IPS DF 6.9 (cell line): ENCODE measurements around the gene PDE11A.

Source experiments
- DNase-seq: peaks from one replicate; pipeline ENCODE4 v3.0.0-alpha.2; 2013; ENCODE audit warnings: low read depth, low spot score
- H3K27ac ChIP-seq: one replicate; pipeline ENCODE4 v1.5.1; 2013; ENCODE audit warnings: low read length, control low read depth
- H3K27me3 ChIP-seq: 2 replicates; pipeline ENCODE4 v1.6.1; 2013; ENCODE audit warnings: mild to moderate bottlenecking, low read length; ENCODE audit not compliant: control insufficient read depth, insufficient read depth
- H3K36me3 ChIP-seq: 2 replicates; pipeline ENCODE4 v1.6.1; 2013; ENCODE audit warnings: low read length; ENCODE audit not compliant: control insufficient read depth, insufficient read depth
- H3K4me1 ChIP-seq: 2 replicates; pipeline ENCODE4 v1.6.1; 2013; ENCODE audit warnings: low read length; ENCODE audit not compliant: control insufficient read depth, insufficient read depth
- H3K4me3 ChIP-seq: 2 replicates; pipeline ENCODE4 v1.5.1; 2013; ENCODE audit warnings: mild to moderate bottlenecking, low read length
- H3K9me3 ChIP-seq: 2 replicates; pipeline ENCODE4 v1.6.1; 2013; ENCODE audit warnings: low read length, inconsistent platforms; ENCODE audit not compliant: control insufficient read depth, insufficient read depth
- WGBS: extraction: QIAGEN DNeasy Blood & Tissue Kit; methylation state at CpG from one replicate; pipeline ENCODE4 v1.1.7; 2013; ENCODE audit warnings: mixed read lengths, missing lambda C conversion rate; ENCODE audit not compliant: insufficient read length, insufficient coverage; 5-methylcytosine and 5-hydroxymethylcytosine counted together

PDE11A gene

GRCh38 chr2:177771191-177771590, 301.4 kb downstream of the PDE11A start:
- Histone ChIP-seq H3K27ac (no peak overlapping the region), H3K4me1 (no peaks in the 10 kb centered on the region), H3K27me3 (no peaks in the 10 kb centered on the region), H3K36me3 (no peaks in the 10 kb centered on the region), H3K9me3 (no peaks in the 10 kb centered on the region), H3K4me3 (no peak overlapping the region)
- no CpG with 5 or more reads among the region's 3 CpGs for WGBS
- no peak for DNase-seq

- H3K27me3 ChIP-seq, result no peaks in the 10 kb centered on the region
- no peaks in the 10 kb centered on the region for H3K4me1 ChIP-seq
- H3K27ac ChIP-seq, result no peak overlapping the region
- H3K36me3 ChIP-seq, result no peaks in the 10 kb centered on the region
- WGBS, result no CpG with 5 or more reads among the region's 2 CpGs
- H3K9me3 ChIP-seq, result no peaks in the 10 kb centered on the region
- no peak for DNase-seq
- no peak overlapping the region for H3K4me3 ChIP-seq
These were observed 304.8 kb downstream of the PDE11A start for GRCh38 chr2:177767768-177768167.

GRCh38 chr2:177765698-177766097, 306.9 kb downstream of the PDE11A start:
- no peak for DNase-seq
- Histone ChIP-seq H3K9me3 (no peaks in the 10 kb centered on the region), H3K27ac (no peak overlapping the region), H3K4me3 (no peak overlapping the region), H3K36me3 (no peaks in the 10 kb centered on the region), H3K27me3 (no peaks in the 10 kb centered on the region), H3K4me1 (no peaks in the 10 kb centered on the region)
- no CpG with 5 or more reads among the region's 2 CpGs for WGBS

- no peaks in the 10 kb centered on the region for H3K36me3 ChIP-seq
- WGBS, result no CpG with 5 or more reads among the region's 14 CpGs
- peak overlapping the region; percentile 20; the same call in 1 of the 2 replicates for H3K4me3 ChIP-seq
- no peaks in the 10 kb centered on the region for H3K4me1 ChIP-seq
- DNase-seq, result peak; percentile 74
- H3K27me3 ChIP-seq, result no peaks in the 10 kb centered on the region
- no peak overlapping the region for H3K27ac ChIP-seq
- H3K9me3 ChIP-seq, result no peaks in the 10 kb centered on the region
These were observed 308.9 kb downstream of the PDE11A start for GRCh38 chr2:177763531-177764265.

- H3K36me3 ChIP-seq, result no peaks in the 10 kb centered on the region
- WGBS, result no CpG with 5 or more reads among the region's 3 CpGs
- no peaks in the 10 kb centered on the region for H3K4me1 ChIP-seq
- H3K4me3 ChIP-seq, result no peak overlapping the region
- no peak for DNase-seq
- no peaks in the 10 kb centered on the region for H3K27me3 ChIP-seq
- H3K27ac ChIP-seq, result no peak overlapping the region
- H3K9me3 ChIP-seq, result no peaks in the 10 kb centered on the region
These were observed 313.1 kb downstream of the PDE11A start for GRCh38 chr2:177759443-177759842.

- no peaks in the 10 kb centered on the region for H3K9me3 ChIP-seq
- H3K27ac ChIP-seq, result no peak overlapping the region
- no CpG with 5 or more reads among the region's 11 CpGs for WGBS
- H3K36me3 ChIP-seq, result no peaks in the 10 kb centered on the region
- H3K4me3 ChIP-seq, result no peak overlapping the region
- no peaks in the 10 kb centered on the region for H3K4me1 ChIP-seq
- peak; percentile 31 for DNase-seq
- H3K27me3 ChIP-seq, result no peaks in the 10 kb centered on the region
These were observed 313.8 kb downstream of the PDE11A start for GRCh38 chr2:177758591-177759371.

GRCh38 chr2:177756336-177756735, 316.2 kb downstream of the PDE11A start:
- no peaks in the 10 kb centered on the region for H3K4me1 ChIP-seq
- WGBS, result no CpG with 5 or more reads among the region's 4 CpGs

GRCh38 chr2:177754492-177754873, 318.1 kb downstream of the PDE11A start:
- H3K27me3 ChIP-seq, result no peaks in the 10 kb centered on the region
- H3K27ac ChIP-seq, result no peak overlapping the region
- no CpG with 5 or more reads among the region's 4 CpGs for WGBS
- H3K9me3 ChIP-seq, result no peaks in the 10 kb centered on the region
- no peak overlapping the region for H3K4me3 ChIP-seq
- no peaks in the 10 kb centered on the region for H3K36me3 ChIP-seq
- no peak for DNase-seq
- no peaks in the 10 kb centered on the region for H3K4me1 ChIP-seq

More at GRCh38 chr2:177756336-177756735, 316.2 kb downstream of the PDE11A start:
- Histone ChIP-seq H3K4me3 (no peak overlapping the region), H3K27me3 (no peaks in the 10 kb centered on the region), H3K36me3 (no peaks in the 10 kb centered on the region), H3K27ac (no peak overlapping the region), H3K9me3 (no peaks in the 10 kb centered on the region)
- no peak for DNase-seq

GRCh38 chr2:177753682-177754491, 318.7 kb downstream of the PDE11A start:
- Histone ChIP-seq H3K4me3 (no peak overlapping the region), H3K4me1 (no peaks in the 10 kb centered on the region), H3K27ac (no peak overlapping the region), H3K36me3 (no peaks in the 10 kb centered on the region), H3K27me3 (no peaks in the 10 kb centered on the region), H3K9me3 (no peaks in the 10 kb centered on the region)
- no CpG with 5 or more reads among the region's 5 CpGs for WGBS
- DNase-seq, result peak; percentile 16

- no peaks in the 10 kb centered on the region for H3K36me3 ChIP-seq
- no peaks in the 10 kb centered on the region for H3K4me1 ChIP-seq
- no peaks in the 10 kb centered on the region for H3K9me3 ChIP-seq
- WGBS, result no CpG with 5 or more reads among the region's 3 CpGs
- H3K27ac ChIP-seq, result no peak overlapping the region
- no peak overlapping the region for H3K4me3 ChIP-seq
- no peaks in the 10 kb centered on the region for H3K27me3 ChIP-seq
- DNase-seq, result no peak
These were observed 324.2 kb downstream of the PDE11A start for GRCh38 chr2:177748360-177748759.
